Pancreas (tissue), 10 donors: ENCODE measurements around the gene TNFRSF1B. TPM values are rescaled to one million over a fixed set of nuclear protein-coding genes. Genes with fewer than 3 reads are reported as not detected.

Source experiments
- ATAC-seq, 4 donors: fragments of 200-7000 bp; cut with Tn5 transposase; one replicate each; pipeline versions ENCODE4 v1.8.0 to v1.9.1; 2020; ENCODE audit warnings: mild to moderate bottlenecking in 4 of 4, moderate library complexity in 4 of 4
- DNase-seq, 6 donors: peaks; one replicate each; pipeline ENCODE4 v3.0.0-alpha.2; 2020
- FAIRE-seq: peaks from 2 replicates; lab custom pipeline; 2012; peaks lifted over from hg19 to GRCh38; lab: Jason Lieb, UNC
- H3K27ac ChIP-seq, 4 donors: fragments of 200-600 bp; sonication (generic); 1 replicate in 3 of 4; 2 replicates in 1 of 4; pipeline versions ENCODE4 v1.5.0 to v1.8.0; 2020
- H3K27me3 ChIP-seq, 4 donors: fragments of 200-600 bp; one replicate each; pipeline ENCODE4 v1.8.0; 2021
- H3K36me3 ChIP-seq, 3 donors: fragments of 200-600 bp; sonication (generic) in 1 of 3; one replicate each; pipeline versions ENCODE4 v1.5.0 to v1.8.0; 2020 to 2021
- H3K4me1 ChIP-seq, 3 donors: fragments of 200-600 bp; one replicate each; pipeline ENCODE4 v1.8.0; 2021
- H3K4me3 ChIP-seq, 4 donors: fragments of 200-600 bp; sonication (generic) in 2 of 4; one replicate each; pipeline versions ENCODE4 v1.5.0 to v1.8.0; 2020 to 2021
- H3K9me3 ChIP-seq, 4 donors: fragments of 200-600 bp; one replicate each; pipeline ENCODE4 v1.8.0; 2021
- CTCF ChIP-seq, 4 donors: fragments of 200-600 bp; sonication (generic) in 3 of 4; IDR thresholded peaks; one replicate each; pipeline versions ENCODE4 v1.5.0 to v1.8.0; 2021; ENCODE audit warnings: antibody characterized with exemption in 4 of 4
- WGBS, 2 donors: extraction: QIAGEN DNeasy Blood & Tissue Kit; methylation state at CpG; one replicate each; pipeline ENCODE4 v1.1.7; 2013; 5-methylcytosine and 5-hydroxymethylcytosine counted together
- intact Hi-C, 3 donors: fragments of 100-400 bp; cut with DNase I; formaldehyde crosslinking; loops; one replicate each; pipeline versions ENCODE4 v1.11.1 to v1.14.2; 2022
- polyA plus RNA-seq, 2 donors: library from polyadenylated mRNA; stranded (reverse); fragments of 200-250 nt; gene quantifications; one replicate each; pipeline ENCODE4 v1.2.3, GENCODE V29; 2013
- total RNA-seq, 6 donors: library from RNA; stranded (reverse); fragmentation: NEBNext Ultra II Directional in 4 of 6; extraction: Animal tissue kit (Norgen Biotek cat#: 25700) in 4 of 6; gene quantifications; one replicate each; pipeline versions ENCODE4 v1.2.1 to v1.2.4, GENCODE V29; 2021 to 2023
- donor health status: healthy with polysubstance abuse.
- donor health status: DM: no; HTN: no; CAD: no; lungs with moderate emphysema.
- donor health status: DM: no; HTN: no; CAD: no.
- donor health status: control.
- donor health status: control.
- donor health status: Bipolar disorder and iron deficiency.
- donor health status: DM: yes; HTN: yes; CAD: no.
- donor health status: DM: no; HTN: no; CAD: no.
- donor health status: DM: no; HTN: no; CAD: no.
- donor health status: DM: yes; HTN: yes; CAD: no.

The TNFRSF1B gene
- total and polyA plus RNA-seq, 8 donors: 2.1 to 20.2 (median 4.4) TPM

GRCh38 chr1:12144236-12144635, 22.6 kb upstream of the TNFRSF1B start:
- ATAC-seq (no peak), FAIRE-seq (no peak), DNase-seq (no peak)
- Histone ChIP-seq H3K36me3 (no peaks in the 10 kb centered on the region), H3K27ac (peak overlapping the region in 2 of 4 donors; percentile 44 to 48), H3K27me3 (no peaks in the 10 kb centered on the region), H3K4me1 (no peaks in the 10 kb centered on the region), H3K9me3 (no peaks in the 10 kb centered on the region), H3K4me3 (no peak overlapping the region)
- TF ChIP-seq CTCF (IDR thresholded peaks at IDR 0.05): no peak
- WGBS, 2 donors: 73 to 79% methylated on average over 8 of the region's 8 CpGs
- intact Hi-C loops: no loop called here

DNA sequence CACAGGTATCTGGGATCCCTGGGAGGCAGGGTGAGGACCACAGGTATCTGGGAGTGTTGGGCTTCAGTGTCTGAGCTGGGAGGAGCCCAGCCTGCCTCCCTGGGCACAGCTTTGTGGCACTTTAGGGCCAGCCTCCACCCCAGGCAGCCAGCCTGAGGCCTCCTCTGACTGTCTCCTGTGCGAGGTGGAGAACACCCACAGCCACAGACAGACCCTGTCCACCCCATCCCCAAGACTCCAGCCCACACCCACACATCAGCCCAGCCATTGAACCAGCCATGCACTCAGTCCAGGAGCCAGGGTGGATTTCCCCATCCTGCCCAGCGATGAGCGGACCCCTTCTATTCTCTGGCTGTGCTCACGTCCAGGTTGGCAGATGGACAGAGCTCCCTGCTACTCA, 21.8 kb upstream of the TNFRSF1B start:
- WGBS, 2 donors: 81 to 89% methylated on average over 4 of the region's 4 CpGs
- Histone ChIP-seq H3K36me3 (no peaks in the 10 kb centered on the region), H3K4me3 (no peak overlapping the region), H3K9me3 (no peaks in the 10 kb centered on the region), H3K4me1 (no peaks in the 10 kb centered on the region), H3K27ac (no peak overlapping the region), H3K27me3 (no peaks in the 10 kb centered on the region)
- DNase-seq (peak in 1 of 6 donors; percentile 17), ATAC-seq (no peak), FAIRE-seq (no peak)
- intact Hi-C loops: no loop called here
- TF ChIP-seq CTCF (IDR thresholded peaks at IDR 0.05): no peak

DNA sequence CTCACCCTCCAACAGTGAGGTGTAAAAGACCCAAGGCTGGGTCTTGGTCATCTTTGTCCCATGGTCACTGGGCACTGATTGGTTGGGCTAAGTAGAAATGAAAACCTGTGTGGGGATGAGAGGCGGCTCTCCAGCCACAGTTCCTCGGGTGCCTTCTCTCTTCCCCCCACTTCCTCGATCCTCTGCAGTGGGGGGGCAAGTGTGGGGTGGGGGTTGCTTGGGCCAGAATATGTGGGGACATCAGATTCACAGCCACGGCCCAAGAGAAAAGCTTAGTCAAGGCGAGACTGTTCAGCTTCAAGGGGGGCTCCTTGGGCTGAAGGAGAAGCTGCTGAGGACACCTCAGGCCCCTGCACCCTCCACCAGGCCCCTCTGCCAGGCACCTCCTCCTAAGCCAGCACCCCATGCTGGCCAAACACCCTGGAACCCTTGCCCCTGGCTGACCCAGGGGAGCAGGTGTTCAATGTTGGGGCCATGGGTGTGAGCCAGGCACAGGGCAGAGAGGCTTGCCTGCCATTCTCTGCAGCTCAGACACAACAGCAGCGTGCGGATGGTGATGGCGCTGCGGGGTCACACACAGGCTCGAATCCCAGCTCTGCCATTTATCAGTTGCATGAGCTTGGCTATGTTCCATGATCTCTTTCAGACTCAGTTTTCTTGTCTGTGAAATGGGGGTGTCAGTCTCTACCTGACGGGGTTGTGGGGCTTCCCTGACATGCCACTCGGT, 21.0 kb upstream of the TNFRSF1B start:
- ATAC-seq: no peak
- no peak for DNase-seq
- Histone ChIP-seq H3K27ac (no peak overlapping the region), H3K27me3 (no peaks in the 10 kb centered on the region), H3K4me1 (no peaks in the 10 kb centered on the region), H3K4me3 (no peak overlapping the region), H3K9me3 (no peaks in the 10 kb centered on the region), H3K36me3 (no peaks in the 10 kb centered on the region)
- TF ChIP-seq CTCF (IDR thresholded peaks at IDR 0.05): no peak
- intact Hi-C loops: no loop called here
- no peak for FAIRE-seq
- 80 to 83% methylated on average over 11 to 12 of the region's 12 CpGs for WGBS, 2 donors

- H3K4me3 ChIP-seq: no peak overlapping the region
- WGBS, 2 donors: 76 to 78% methylated on average over 20 of the region's 20 CpGs
- no peaks in the 10 kb centered on the region for H3K27me3 ChIP-seq
- DNase-seq (no peak), ATAC-seq (no peak), FAIRE-seq (no peak)
- no peaks in the 10 kb centered on the region for H3K4me1 ChIP-seq
- no peak for TF ChIP-seq CTCF (IDR thresholded peaks at IDR 0.05)
- no peak overlapping the region for H3K27ac ChIP-seq
- H3K9me3 ChIP-seq: no peaks in the 10 kb centered on the region
- intact Hi-C loops: no loop called here
- no peaks in the 10 kb centered on the region for H3K36me3 ChIP-seq
Measured at GRCh38 chr1:12146343-12147112, 20.3 kb upstream of the TNFRSF1B start.
